PC-3 (cell line): ENCODE data around the gene C11orf21.
"Not testable (repeated sequence)": the region's sequence is repeated elsewhere in the genome, so short reads cannot be mapped to it uniquely, and the experiment has no call there.

ENCODE experiments used
- EZH2 ChIP-seq: fragments of 300-600 bp; sonication (generic); IDR thresholded peaks from one replicate; pipeline ENCODE4 v1.6.1; 2017; ENCODE audit warnings: antibody characterized with exemption, mild to moderate bottlenecking, low read length; ENCODE audit not compliant: unreplicated experiment
- EZH2phosphoT487 ChIP-seq: fragments of 300-600 bp; sonication (generic); IDR thresholded peaks from 2 replicates; pipeline ENCODE4 v1.6.1; 2018; ENCODE audit warnings: mild to moderate bottlenecking, antibody characterized with exemption, low read length, borderline replicate concordance
- TF ChIP-seq, protein P1 (sequence below): fragments of 300-600 bp; sonication (generic); conservative IDR thresholded peaks from 2 replicates; pipeline ENCODE4 v1.5.1; 2017; ENCODE audit warnings: antibody characterized with exemption, low read depth, mild to moderate bottlenecking, low read length

DNA sequence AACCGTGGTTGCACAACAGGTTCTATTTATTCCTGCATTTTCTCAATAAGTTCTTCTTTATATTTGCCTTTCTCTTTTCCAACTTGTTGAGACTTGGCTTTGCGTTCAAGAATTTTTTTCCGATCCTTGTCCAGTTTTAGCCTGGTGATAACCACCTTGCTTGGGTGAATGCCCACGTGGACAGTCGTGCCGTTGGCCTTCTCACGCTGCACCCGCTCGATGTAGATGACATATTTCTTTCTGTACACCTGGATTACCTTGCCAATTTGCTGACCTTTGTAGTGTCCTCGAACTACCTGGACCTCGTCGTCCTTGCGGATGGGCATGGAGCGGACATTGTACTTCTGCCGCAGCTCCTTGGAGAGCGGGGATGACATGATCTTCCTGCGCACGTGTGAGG lies 33.6 kb upstream of the C11orf21 start:
- TF ChIP-seq, protein P1, sequence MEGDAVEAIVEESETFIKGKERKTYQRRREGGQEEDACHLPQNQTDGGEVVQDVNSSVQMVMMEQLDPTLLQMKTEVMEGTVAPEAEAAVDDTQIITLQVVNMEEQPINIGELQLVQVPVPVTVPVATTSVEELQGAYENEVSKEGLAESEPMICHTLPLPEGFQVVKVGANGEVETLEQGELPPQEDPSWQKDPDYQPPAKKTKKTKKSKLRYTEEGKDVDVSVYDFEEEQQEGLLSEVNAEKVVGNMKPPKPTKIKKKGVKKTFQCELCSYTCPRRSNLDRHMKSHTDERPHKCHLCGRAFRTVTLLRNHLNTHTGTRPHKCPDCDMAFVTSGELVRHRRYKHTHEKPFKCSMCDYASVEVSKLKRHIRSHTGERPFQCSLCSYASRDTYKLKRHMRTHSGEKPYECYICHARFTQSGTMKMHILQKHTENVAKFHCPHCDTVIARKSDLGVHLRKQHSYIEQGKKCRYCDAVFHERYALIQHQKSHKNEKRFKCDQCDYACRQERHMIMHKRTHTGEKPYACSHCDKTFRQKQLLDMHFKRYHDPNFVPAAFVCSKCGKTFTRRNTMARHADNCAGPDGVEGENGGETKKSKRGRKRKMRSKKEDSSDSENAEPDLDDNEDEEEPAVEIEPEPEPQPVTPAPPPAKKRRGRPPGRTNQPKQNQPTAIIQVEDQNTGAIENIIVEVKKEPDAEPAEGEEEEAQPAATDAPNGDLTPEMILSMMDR: not testable (repeated sequence)
- not testable (repeated sequence) for TF ChIP-seq EZH2phosphoT487, EZH2
